GM18520 (cell line): Measurements from ENCODE around the gene HOXD12.

Experiments
- ATAC-seq: cut with Tn5 transposase; IDR thresholded peaks from one replicate; pipeline ENCODE4 v1.9.1; 2021; ENCODE audit not compliant: unreplicated experiment

Gene HOXD12

GRCh38 chr2:176130957-176131847, 31.6 kb downstream of the HOXD12 start:
- no peak for ATAC-seq

- no peak for ATAC-seq
These were observed 32.2 kb downstream of the HOXD12 start for GRCh38 chr2:176131848-176132158.

GRCh38 chr2:176132205-176133171, 32.9 kb downstream of the HOXD12 start:
- no peak for ATAC-seq

GRCh38 chr2:176133389-176133788, 33.8 kb downstream of the HOXD12 start:
- no peak for ATAC-seq

GRCh38 chr2:176134035-176134434, 34.4 kb downstream of the HOXD12 start:
- ATAC-seq: no peak

- no peak for ATAC-seq
These were observed 35.4 kb downstream of the HOXD12 start for GRCh38 chr2:176135035-176135440.

- no peak for ATAC-seq
These were observed 37.0 kb downstream of the HOXD12 start for GRCh38 chr2:176136374-176137251.

GRCh38 chr2:176137252-176137580, 37.6 kb downstream of the HOXD12 start:
- ATAC-seq: no peak

GRCh38 chr2:176137906-176138305, 38.3 kb downstream of the HOXD12 start:
- no peak for ATAC-seq

- no peak for ATAC-seq
These were observed 38.9 kb downstream of the HOXD12 start for GRCh38 chr2:176138526-176138922.

GRCh38 chr2:176138923-176139660, 39.5 kb downstream of the HOXD12 start:
- no peak for ATAC-seq

GRCh38 chr2:176139661-176140512, 40.3 kb downstream of the HOXD12 start:
- ATAC-seq: no peak

GRCh38 chr2:176140513-176141317, 41.1 kb downstream of the HOXD12 start:
- ATAC-seq: peak; percentile 81

GRCh38 chr2:176142281-176142680, 42.7 kb downstream of the HOXD12 start:
- no peak for ATAC-seq

- no peak for ATAC-seq
These were observed 45.7 kb downstream of the HOXD12 start for GRCh38 chr2:176145085-176145969.

- no peak for ATAC-seq
These were observed 46.5 kb downstream of the HOXD12 start for GRCh38 chr2:176146101-176146500.

- ATAC-seq: no peak
These were observed 47.0 kb downstream of the HOXD12 start for GRCh38 chr2:176146645-176147044.
